WTC11 (cell line): ENCODE data around the gene PLIN4.

Experiments
- MAX ChIP-seq: sonication (generic); formaldehyde crosslinking; IDR thresholded peaks from 2 replicates; pipeline ENCODE4 v1.8.0; 2022; ENCODE audit warnings: mild to moderate bottlenecking, missing genetic modification reagents
- SMAD3 ChIP-seq: sonication (generic); formaldehyde crosslinking; IDR thresholded peaks from 2 replicates; pipeline ENCODE4 v1.8.0; 2022; ENCODE audit warnings: missing genetic modification reagents, mild to moderate bottlenecking, borderline replicate concordance
- TF ChIP-seq, protein P1 (sequence below): fragments of 200-600 bp; IDR thresholded peaks from 2 replicates; pipeline ENCODE4 v1.8.0; 2022; ENCODE audit warnings: antibody characterized with exemption

DNA sequence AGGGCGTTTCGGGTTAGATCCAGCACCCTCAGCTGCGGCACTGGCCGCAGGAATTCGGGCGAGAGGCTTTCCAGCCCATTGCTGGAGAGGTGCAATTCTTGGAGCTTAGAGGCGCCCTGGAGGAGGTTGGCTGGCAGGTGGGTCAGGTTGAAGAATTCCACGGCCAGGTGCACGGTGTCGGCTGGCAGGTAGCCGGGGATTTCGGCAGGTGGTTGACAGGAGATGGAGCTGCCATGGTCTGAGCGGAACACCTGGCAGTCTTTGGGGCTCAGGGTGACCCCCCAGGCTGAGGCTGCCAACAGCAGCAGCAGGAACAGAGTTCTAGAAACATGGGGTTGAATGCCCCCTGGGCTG, 20.3 kb upstream of the PLIN4 start:
- TF ChIP-seq SMAD3 (CRISPR knock-in tag) (no peak), MAX (no peak)
- TF ChIP-seq, protein P1, sequence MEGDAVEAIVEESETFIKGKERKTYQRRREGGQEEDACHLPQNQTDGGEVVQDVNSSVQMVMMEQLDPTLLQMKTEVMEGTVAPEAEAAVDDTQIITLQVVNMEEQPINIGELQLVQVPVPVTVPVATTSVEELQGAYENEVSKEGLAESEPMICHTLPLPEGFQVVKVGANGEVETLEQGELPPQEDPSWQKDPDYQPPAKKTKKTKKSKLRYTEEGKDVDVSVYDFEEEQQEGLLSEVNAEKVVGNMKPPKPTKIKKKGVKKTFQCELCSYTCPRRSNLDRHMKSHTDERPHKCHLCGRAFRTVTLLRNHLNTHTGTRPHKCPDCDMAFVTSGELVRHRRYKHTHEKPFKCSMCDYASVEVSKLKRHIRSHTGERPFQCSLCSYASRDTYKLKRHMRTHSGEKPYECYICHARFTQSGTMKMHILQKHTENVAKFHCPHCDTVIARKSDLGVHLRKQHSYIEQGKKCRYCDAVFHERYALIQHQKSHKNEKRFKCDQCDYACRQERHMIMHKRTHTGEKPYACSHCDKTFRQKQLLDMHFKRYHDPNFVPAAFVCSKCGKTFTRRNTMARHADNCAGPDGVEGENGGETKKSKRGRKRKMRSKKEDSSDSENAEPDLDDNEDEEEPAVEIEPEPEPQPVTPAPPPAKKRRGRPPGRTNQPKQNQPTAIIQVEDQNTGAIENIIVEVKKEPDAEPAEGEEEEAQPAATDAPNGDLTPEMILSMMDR = no peak
